ENCODE data around the gene ARHGEF26.

GRCh38 chr3:154193000-154193615, 71.9 kb downstream of the ARHGEF26 start:
- no peak for TF ChIP-seq POLR2A (IDR thresholded peaks at IDR 0.05; ENCODE audit: low read length)
- TF ChIP-seq GATA1 (IDR thresholded peaks at IDR 0.05; ENCODE audit: low read depth, low read length) = no peak
